Cardiac muscle cell (in vitro differentiated cells and primary cell): ENCODE data around the gene OST4. TPM values are rescaled to one million over a fixed set of nuclear protein-coding genes. Genes with fewer than 3 reads are reported as not detected.

Experiments used
- DNase-seq, 2 donors: peaks; one replicate each; pipeline versions ENCODE4 v3.0.0 to v3.0.0-alpha.2; 2010 to 2017; ENCODE audit warnings: low read depth in 1 of 2, low spot score in 1 of 2
- H3K27ac ChIP-seq: fragments of 200-600 bp; sonication (generic); 2 replicates; pipeline ENCODE4 v1.5.1; 2016
- H3K27me3 ChIP-seq: fragments of 200-600 bp; sonication (generic); 2 replicates; pipeline ENCODE4 v1.6.0; 2016; ENCODE audit warnings: control low read depth
- H3K36me3 ChIP-seq: fragments of 200-600 bp; sonication (generic); 2 replicates; pipeline ENCODE4 v1.5.1; 2016; ENCODE audit warnings: control low read depth
- H3K4me1 ChIP-seq: fragments of 200-600 bp; sonication (generic); 2 replicates; pipeline ENCODE4 v1.8.1; 2017; ENCODE audit warnings: low read depth, mild to moderate bottlenecking, mixed run types
- H3K4me3 ChIP-seq: fragments of 200-600 bp; sonication (generic); 2 replicates; pipeline ENCODE4 v1.5.1; 2016; ENCODE audit warnings: mild to moderate bottlenecking
- H3K9me3 ChIP-seq: fragments of 200-600 bp; sonication (generic); 2 replicates; pipeline ENCODE4 v1.5.1; 2017; ENCODE audit warnings: low read depth, mild to moderate bottlenecking, control low read depth
- polyA plus RNA-seq: library from polyadenylated mRNA; unstranded; fragments of >200 nt; fragmentation: Nextera tagmentation; extraction: Ambion mirVana; gene quantifications from 2 replicates; pipeline ENCODE4 v1.2.1, GENCODE V29; 2016
- total RNA-seq: library from RNA; depleted of rRNA; stranded (reverse); fragments of >200 nt; gene quantifications from 2 replicates; pipeline ENCODE4 v1.2.3, GENCODE V29; 2016
- TF ChIP-seq, protein P1 (sequence below): IDR thresholded peaks from 2 replicates; pipeline ENCODE4 v1.5.1; 2012; ENCODE audit warnings: low read depth, mild to moderate bottlenecking, low read length

The OST4 gene
- total and polyA plus RNA-seq, 2 experiments from 2014 or later: 289 to 779 TPM

DNA sequence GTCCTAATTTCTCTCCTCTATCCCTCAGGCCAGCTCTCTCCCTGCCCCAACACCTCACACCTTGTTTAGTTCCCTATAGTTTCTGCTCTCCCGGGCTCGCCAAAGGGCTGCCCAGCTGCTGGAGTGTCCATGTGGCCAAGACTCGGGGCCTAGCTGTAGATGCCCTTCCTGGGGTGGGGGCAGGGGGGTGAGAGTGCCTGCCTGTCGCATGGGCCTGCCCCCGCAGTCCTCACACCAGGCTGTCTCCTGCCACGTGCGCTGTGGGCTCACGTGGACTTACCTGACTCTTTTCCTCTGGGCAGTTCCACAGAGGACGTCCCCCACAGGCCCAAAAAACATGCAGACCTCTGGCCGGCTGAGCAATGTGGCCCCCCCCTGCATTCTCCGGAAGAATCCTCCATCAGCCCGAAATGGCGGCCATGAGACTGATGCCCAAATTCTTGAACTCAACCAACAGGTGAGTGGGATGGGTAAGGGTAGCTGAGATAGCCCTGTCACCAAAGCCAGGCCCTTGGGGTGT lies 46.1 kb downstream of the OST4 start:
- peaks cover 14% of the 10 kb centered on the region for H3K36me3 ChIP-seq
- no peak overlapping the region for H3K4me3 ChIP-seq
- H3K27me3 ChIP-seq: no peaks in the 10 kb centered on the region
- peaks cover 8% of the 10 kb centered on the region for H3K4me1 ChIP-seq
- H3K9me3 ChIP-seq: no peaks in the 10 kb centered on the region
- TF ChIP-seq, protein P1, sequence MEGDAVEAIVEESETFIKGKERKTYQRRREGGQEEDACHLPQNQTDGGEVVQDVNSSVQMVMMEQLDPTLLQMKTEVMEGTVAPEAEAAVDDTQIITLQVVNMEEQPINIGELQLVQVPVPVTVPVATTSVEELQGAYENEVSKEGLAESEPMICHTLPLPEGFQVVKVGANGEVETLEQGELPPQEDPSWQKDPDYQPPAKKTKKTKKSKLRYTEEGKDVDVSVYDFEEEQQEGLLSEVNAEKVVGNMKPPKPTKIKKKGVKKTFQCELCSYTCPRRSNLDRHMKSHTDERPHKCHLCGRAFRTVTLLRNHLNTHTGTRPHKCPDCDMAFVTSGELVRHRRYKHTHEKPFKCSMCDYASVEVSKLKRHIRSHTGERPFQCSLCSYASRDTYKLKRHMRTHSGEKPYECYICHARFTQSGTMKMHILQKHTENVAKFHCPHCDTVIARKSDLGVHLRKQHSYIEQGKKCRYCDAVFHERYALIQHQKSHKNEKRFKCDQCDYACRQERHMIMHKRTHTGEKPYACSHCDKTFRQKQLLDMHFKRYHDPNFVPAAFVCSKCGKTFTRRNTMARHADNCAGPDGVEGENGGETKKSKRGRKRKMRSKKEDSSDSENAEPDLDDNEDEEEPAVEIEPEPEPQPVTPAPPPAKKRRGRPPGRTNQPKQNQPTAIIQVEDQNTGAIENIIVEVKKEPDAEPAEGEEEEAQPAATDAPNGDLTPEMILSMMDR: no peak
- no peak overlapping the region for H3K27ac ChIP-seq
- DNase-seq: no peak

DNA sequence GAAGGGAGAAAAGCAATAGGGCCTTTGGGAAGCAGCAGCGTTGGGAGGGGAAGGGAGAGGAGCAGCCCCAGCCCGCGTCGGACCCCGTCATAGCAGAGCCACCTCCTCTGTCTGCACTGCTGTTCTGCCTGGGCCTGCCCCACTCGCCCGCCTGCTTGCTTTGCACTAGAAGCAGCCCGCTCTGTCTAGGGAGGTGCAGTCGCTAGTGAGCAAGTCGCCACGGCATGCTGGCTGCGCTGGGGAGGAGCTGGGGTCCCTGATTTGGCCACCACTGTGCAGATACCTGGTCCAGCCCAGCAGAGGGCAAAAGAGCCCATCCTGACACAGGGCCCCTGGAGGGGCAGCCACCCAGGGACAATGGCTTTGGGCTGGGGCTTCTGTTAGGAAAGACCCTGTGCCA lies 46.6 kb downstream of the OST4 start:
- no peak for DNase-seq
- no peak overlapping the region for H3K27ac ChIP-seq
- H3K9me3 ChIP-seq: no peaks in the 10 kb centered on the region
- no peak overlapping the region for H3K4me3 ChIP-seq
- no peaks in the 10 kb centered on the region for H3K27me3 ChIP-seq
- TF ChIP-seq, protein P1: peak; percentile 4
- H3K36me3 ChIP-seq: peaks cover 14% of the 10 kb centered on the region
- H3K4me1 ChIP-seq: peaks cover 13% of the 10 kb centered on the region

DNA sequence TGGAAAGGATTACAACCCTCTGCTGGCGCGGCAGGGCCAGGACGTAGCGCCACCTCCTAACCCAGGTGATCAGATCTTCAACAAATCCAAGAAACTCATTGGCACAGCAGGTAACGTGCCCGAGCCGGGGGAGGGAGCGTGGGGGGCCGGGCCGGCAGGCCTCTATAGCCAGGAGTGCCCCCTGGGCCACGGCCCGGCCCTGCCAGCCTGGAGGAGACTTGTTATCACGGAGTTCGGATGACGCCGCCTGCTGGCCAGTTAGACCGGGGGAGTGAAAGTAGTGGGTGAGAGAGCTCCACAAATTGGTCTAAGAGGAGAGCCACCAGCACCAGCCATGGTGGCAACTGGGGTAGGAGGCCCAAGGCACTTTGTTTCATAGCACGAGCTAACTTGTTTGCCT lies 47.3 kb downstream of the OST4 start:
- no peak overlapping the region for H3K4me3 ChIP-seq
- H3K27me3 ChIP-seq: no peaks in the 10 kb centered on the region
- TF ChIP-seq, protein P1: peak; percentile 16
- H3K36me3 ChIP-seq: peaks cover 14% of the 10 kb centered on the region
- no peaks in the 10 kb centered on the region for H3K9me3 ChIP-seq
- DNase-seq: no peak
- no peak overlapping the region for H3K27ac ChIP-seq
- H3K4me1 ChIP-seq: peaks cover 16% of the 10 kb centered on the region

DNA sequence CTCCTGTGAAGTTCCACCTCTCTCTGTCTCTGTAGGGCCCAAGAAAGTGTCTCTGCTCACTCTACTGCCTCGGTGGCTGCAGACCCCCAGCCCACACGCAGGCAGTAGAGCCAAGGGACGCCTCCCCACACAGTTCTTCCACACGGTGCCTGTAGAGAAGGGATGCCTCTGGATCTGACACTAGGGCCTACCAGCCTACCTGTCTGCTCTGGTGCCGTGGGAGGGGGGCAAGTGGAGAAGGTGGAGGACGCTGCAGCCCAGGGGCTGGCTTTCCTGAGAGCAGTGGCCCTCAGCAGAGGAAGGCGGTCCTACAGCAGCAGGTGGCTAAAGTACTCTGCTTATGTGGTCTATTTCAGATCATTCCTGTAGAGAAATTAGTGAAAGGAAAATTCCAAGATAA lies 47.7 kb downstream of the OST4 start:
- H3K4me1 ChIP-seq: peaks cover 16% of the 10 kb centered on the region
- no peak for DNase-seq
- H3K27me3 ChIP-seq: no peaks in the 10 kb centered on the region
- TF ChIP-seq, protein P1: no peak
- no peak overlapping the region for H3K27ac ChIP-seq
- peaks cover 14% of the 10 kb centered on the region for H3K36me3 ChIP-seq
- H3K4me3 ChIP-seq: no peak overlapping the region
- H3K9me3 ChIP-seq: no peaks in the 10 kb centered on the region

DNA sequence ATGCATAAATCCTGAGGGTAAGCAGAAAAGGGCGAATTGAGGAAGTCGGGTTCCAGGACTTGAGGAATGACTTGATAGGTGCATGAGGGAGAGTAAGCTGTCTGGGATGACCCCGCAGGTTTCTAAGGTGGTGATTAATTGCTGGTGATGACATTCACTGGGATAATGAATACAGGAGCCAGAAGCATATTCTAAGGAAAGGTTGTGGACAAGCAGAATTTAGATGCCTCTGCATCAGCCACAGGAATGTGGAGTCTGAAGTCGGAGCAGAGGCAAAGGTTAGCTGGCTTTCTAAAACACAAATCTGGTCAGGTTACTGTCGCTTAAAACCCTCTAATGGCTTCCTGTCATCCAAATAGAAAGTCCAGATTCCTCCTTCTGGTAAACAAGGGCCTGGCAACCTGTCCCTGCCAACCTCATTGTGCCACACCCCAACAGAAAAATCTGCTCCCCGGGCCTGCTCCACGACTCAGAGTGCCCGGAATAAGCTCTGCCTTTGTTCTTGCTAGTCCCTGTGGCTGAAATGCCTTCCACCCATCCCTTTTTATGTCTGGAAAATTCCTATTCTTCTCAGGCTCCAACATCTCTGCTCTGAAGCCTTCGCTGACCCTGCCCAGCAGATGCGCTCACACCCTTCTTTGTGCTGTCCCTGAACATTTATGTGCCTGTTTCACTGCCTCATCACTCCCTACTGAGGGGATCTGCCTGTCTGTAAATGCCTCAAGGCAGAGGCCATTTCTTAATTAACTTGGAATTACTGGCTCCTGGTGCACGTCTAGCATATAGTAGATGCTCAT lies 50.0 kb downstream of the OST4 start:
- Histone ChIP-seq H3K27ac (peak overlapping the region; percentile 73), H3K4me1 (peaks cover 22% of the 10 kb centered on the region), H3K36me3 (peaks cover 11% of the 10 kb centered on the region), H3K27me3 (no peaks in the 10 kb centered on the region), H3K9me3 (no peaks in the 10 kb centered on the region), H3K4me3 (no peak overlapping the region)
- peak in 1 of 2 donors; percentile 54 for DNase-seq
- TF ChIP-seq, protein P1: no peak

Other genes starting within 250 kb of the OST4 start
- gene DPYSL5, start 223.5 kb downstream of the OST4 start, total RNA-seq: 4.1 and 4.5 TPM in 2 replicates
- 3.7 and 5.6 TPM in 2 replicates for gene DPYSL5, start 223.5 kb downstream of the OST4 start, polyA plus RNA-seq
- 75.9 and 143 TPM in 2 replicates for gene MAPRE3, start 101.0 kb downstream of the OST4 start, total RNA-seq
- gene MAPRE3, start 101.0 kb downstream of the OST4 start, polyA plus RNA-seq: 212 TPM in 2 replicates
- gene TMEM214, start 38.7 kb downstream of the OST4 start, total RNA-seq: 38.9 and 48.5 TPM in 2 replicates
- 46.9 and 66.3 TPM in 2 replicates for gene TMEM214, start 38.7 kb downstream of the OST4 start, polyA plus RNA-seq
- 52.0 and 52.5 TPM in 2 replicates for gene AGBL5, start 20.0 kb downstream of the OST4 start, total RNA-seq
- 67.0 and 77.7 TPM in 2 replicates for gene AGBL5, start 20.0 kb downstream of the OST4 start, polyA plus RNA-seq
- 18.5 and 20.2 TPM in 2 replicates for gene EMILIN1, start 7.0 kb upstream of the OST4 start, total RNA-seq
- 12.2 and 15.6 TPM in 2 replicates for gene EMILIN1, start 7.0 kb upstream of the OST4 start, polyA plus RNA-seq
- gene KHK, start 15.1 kb upstream of the OST4 start, total RNA-seq: 9.0 and 9.6 TPM in 2 replicates
- gene KHK, start 15.1 kb upstream of the OST4 start, polyA plus RNA-seq: 12.9 and 19.2 TPM in 2 replicates
- 0.48 and 1.8 TPM in 2 replicates for gene CGREF1, start 47.5 kb upstream of the OST4 start, total RNA-seq
- gene CGREF1, start 47.5 kb upstream of the OST4 start, polyA plus RNA-seq: 0.55 and 0.99 TPM in 2 replicates
- 0.27 and 0.56 TPM in 2 replicates for gene ABHD1, start 52.2 kb upstream of the OST4 start, total RNA-seq
- gene ABHD1, start 52.2 kb upstream of the OST4 start, polyA plus RNA-seq: 2.0 and 3.2 TPM in 2 replicates
- 109 and 112 TPM in 2 replicates for gene PREB, start 63.0 kb upstream of the OST4 start, total RNA-seq
- gene PREB, start 63.0 kb upstream of the OST4 start, polyA plus RNA-seq: 91.0 and 130 TPM in 2 replicates
- not detected in 2 replicates for gene PRR30, start 67.8 kb upstream of the OST4 start, total RNA-seq
- gene PRR30, start 67.8 kb upstream of the OST4 start, polyA plus RNA-seq: not detected in 2 replicates
- not detected in 2 replicates for gene TCF23, start 77.3 kb upstream of the OST4 start, total RNA-seq
- gene TCF23, start 77.3 kb upstream of the OST4 start, polyA plus RNA-seq: not detected in 2 replicates
- gene ATRAID, start 140.4 kb upstream of the OST4 start, total RNA-seq: 177 and 183 TPM in 2 replicates
- gene ATRAID, start 140.4 kb upstream of the OST4 start, polyA plus RNA-seq: 290 and 372 TPM in 2 replicates
- gene SLC5A6, start 140.6 kb upstream of the OST4 start, total RNA-seq: 28.4 and 42.9 TPM in 2 replicates
- gene SLC5A6, start 140.6 kb upstream of the OST4 start, polyA plus RNA-seq: 34.4 and 40.8 TPM in 2 replicates
- gene CAD, start 145.7 kb upstream of the OST4 start, total RNA-seq: 31.1 and 51.7 TPM in 2 replicates
- 30.1 and 31.0 TPM in 2 replicates for gene CAD, start 145.7 kb upstream of the OST4 start, polyA plus RNA-seq
- 75.1 and 84.7 TPM in 2 replicates for gene SLC30A3, start 191.4 kb upstream of the OST4 start, total RNA-seq
- 111 and 139 TPM in 2 replicates for gene SLC30A3, start 191.4 kb upstream of the OST4 start, polyA plus RNA-seq
- 3.6 and 14.1 TPM in 2 replicates for gene DNAJC5G, start 203.8 kb upstream of the OST4 start, total RNA-seq
- 4.4 and 7.5 TPM in 2 replicates for gene DNAJC5G, start 203.8 kb upstream of the OST4 start, polyA plus RNA-seq
- gene TRIM54, start 210.8 kb upstream of the OST4 start, total RNA-seq: 53.1 and 65.9 TPM in 2 replicates
- 41.6 and 46.7 TPM in 2 replicates for gene TRIM54, start 210.8 kb upstream of the OST4 start, polyA plus RNA-seq
- 6.6 and 14.8 TPM in 2 replicates for gene UCN, start 236.8 kb upstream of the OST4 start, total RNA-seq
- gene UCN, start 236.8 kb upstream of the OST4 start, polyA plus RNA-seq: 3.2 and 5.8 TPM in 2 replicates